ENCODE results near the gene IMPDH1. TPM values are rescaled to one million over a fixed set of nuclear protein-coding genes. Genes with fewer than 3 reads are reported as not detected.
A peak's percentile ranks its signal among the peaks of the same experiment; 100 is the strongest.

IMPDH1 gene
- total and polyA plus RNA-seq, 9 of the 15 experiments (the other 6 are each of a cell fraction or from before 2014, with no cell fraction given): 0.80 to 118 (median 64.3) TPM

DNA sequence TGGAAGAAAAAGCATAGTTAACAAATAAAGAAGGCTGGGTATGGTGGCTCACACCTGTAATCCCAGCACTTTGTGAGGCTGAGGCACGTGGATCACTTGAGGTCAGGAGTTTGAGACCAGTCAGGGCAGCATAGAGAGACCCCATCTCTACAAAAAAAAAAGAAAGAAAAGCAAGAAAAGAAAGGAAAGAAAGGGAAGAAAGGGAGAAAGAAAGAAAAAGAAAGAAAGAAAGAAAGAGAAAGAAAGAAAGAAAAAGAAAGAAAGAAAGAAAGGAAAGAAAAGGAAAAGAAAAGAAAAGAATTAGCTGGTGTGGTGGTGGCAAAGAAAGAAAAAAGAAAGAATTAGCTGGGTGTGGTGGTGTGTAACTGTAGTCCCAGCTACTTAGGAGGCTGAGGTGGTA, 42.8 kb upstream of the IMPDH1 start:
- no peaks in the 10 kb centered on the region for H3K27me3 ChIP-seq (ENCODE audit: control insufficient read depth in 2 of 2, insufficient read depth in 2 of 2, low read length in 2 of 2)
- no peak overlapping the region for H3K4me3 ChIP-seq
- no peak overlapping the region for H3K9ac ChIP-seq (ENCODE audit: insufficient read depth in 1 of 2, low read depth in 2 of 2, low read length in 2 of 2)
- WGBS (ENCODE audit: insufficient coverage, low coverage, missing lambda C conversion rate): 13% methylated on average over 1 of the region's 1 CpG
- no TSS peak for BruUV-seq (replicated peaks)
- DNase-seq (ENCODE audit: extremely low read depth in 1 of 4, low spot score in 3 of 4): no peak
- POLR2A ChIA-PET: interaction anchor here (2.8 kb wide), 1 partner anchor 9 kb away, joined by 12 read pairs; no protein-coding TSS in a partner anchor
- in situ Hi-C loops (cut with MboI): no loop called here
- no peak overlapping the region for H3K4me2 ChIP-seq (ENCODE audit: insufficient read depth, low read length)
- H3K4me1 ChIP-seq (replicated peaks in 1 of 2; ENCODE audit: control insufficient read depth in 2 of 2, insufficient read depth in 2 of 2, low read length in 2 of 2): peaks cover 18 to 22% of the 10 kb centered on the region in 2 experiments; a peak in 4 of 5 replicates
- intact Hi-C loops (cut with micrococcal nuclease): no loop called here
- H3K9me3 ChIP-seq (replicated peaks; ENCODE audit: control insufficient read depth, insufficient read depth, low read depth, low read length): no peaks in the 10 kb centered on the region
- CTCF ChIA-PET (ENCODE audit: low intra/inter-chr PET ratio): no interaction called here
- H4K20me1 ChIP-seq (replicated peaks; ENCODE audit: control insufficient read depth, insufficient read depth, low read length): no peaks in the 10 kb centered on the region
- no peaks in the 10 kb centered on the region for H3K9me1 ChIP-seq (ENCODE audit: control insufficient read depth, insufficient read depth, low read length)
- H3K36me3 ChIP-seq (ENCODE audit: control insufficient read depth, insufficient read depth, low read length): peaks cover 5% of the 10 kb centered on the region; the same call in 1 of the 3 replicates
- ATAC-seq: no peak
- 0 out of 2 replicates have a peak overlapping the region, but pooled peaks have one; percentile 35 for H2AFZ ChIP-seq (ENCODE audit: low read depth, low read length)
- H3K27ac ChIP-seq (ENCODE audit: extremely low read depth, low read depth, low read length): no peak overlapping the region
- H3K79me2 ChIP-seq (ENCODE audit: control insufficient read depth, insufficient read depth, low read length): peaks cover 16% of the 10 kb centered on the region
- no peak for FAIRE-seq
- TF ChIP-seq PCBP2 (IDR thresholded peaks at IDR 0.05; ENCODE audit: low read depth, low read length, poor library complexity, severe bottlenecking): no peak
- no peak for TF ChIP-seq ZBTB7A (IDR thresholded peaks at IDR 0.05; ENCODE audit: borderline replicate concordance, control insufficient read depth, low read depth, low read length)
- TF ChIP-seq, protein P1, sequence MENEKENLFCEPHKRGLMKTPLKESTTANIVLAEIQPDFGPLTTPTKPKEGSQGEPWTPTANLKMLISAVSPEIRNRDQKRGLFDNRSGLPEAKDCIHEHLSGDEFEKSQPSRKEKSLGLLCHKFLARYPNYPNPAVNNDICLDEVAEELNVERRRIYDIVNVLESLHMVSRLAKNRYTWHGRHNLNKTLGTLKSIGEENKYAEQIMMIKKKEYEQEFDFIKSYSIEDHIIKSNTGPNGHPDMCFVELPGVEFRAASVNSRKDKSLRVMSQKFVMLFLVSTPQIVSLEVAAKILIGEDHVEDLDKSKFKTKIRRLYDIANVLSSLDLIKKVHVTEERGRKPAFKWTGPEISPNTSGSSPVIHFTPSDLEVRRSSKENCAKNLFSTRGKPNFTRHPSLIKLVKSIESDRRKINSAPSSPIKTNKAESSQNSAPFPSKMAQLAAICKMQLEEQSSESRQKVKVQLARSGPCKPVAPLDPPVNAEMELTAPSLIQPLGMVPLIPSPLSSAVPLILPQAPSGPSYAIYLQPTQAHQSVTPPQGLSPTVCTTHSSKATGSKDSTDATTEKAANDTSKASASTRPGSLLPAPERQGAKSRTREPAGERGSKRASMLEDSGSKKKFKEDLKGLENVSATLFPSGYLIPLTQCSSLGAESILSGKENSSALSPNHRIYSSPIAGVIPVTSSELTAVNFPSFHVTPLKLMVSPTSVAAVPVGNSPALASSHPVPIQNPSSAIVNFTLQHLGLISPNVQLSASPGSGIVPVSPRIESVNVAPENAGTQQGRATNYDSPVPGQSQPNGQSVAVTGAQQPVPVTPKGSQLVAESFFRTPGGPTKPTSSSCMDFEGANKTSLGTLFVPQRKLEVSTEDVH (IDR thresholded peaks at IDR 0.05; ENCODE audit: low read depth, partially characterized antibody): no peak
- TF ChIP-seq, protein P2, sequence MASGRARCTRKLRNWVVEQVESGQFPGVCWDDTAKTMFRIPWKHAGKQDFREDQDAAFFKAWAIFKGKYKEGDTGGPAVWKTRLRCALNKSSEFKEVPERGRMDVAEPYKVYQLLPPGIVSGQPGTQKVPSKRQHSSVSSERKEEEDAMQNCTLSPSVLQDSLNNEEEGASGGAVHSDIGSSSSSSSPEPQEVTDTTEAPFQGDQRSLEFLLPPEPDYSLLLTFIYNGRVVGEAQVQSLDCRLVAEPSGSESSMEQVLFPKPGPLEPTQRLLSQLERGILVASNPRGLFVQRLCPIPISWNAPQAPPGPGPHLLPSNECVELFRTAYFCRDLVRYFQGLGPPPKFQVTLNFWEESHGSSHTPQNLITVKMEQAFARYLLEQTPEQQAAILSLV (tag; IDR thresholded peaks at IDR 0.05): no peak
- TF ChIP-seq, protein P3, sequence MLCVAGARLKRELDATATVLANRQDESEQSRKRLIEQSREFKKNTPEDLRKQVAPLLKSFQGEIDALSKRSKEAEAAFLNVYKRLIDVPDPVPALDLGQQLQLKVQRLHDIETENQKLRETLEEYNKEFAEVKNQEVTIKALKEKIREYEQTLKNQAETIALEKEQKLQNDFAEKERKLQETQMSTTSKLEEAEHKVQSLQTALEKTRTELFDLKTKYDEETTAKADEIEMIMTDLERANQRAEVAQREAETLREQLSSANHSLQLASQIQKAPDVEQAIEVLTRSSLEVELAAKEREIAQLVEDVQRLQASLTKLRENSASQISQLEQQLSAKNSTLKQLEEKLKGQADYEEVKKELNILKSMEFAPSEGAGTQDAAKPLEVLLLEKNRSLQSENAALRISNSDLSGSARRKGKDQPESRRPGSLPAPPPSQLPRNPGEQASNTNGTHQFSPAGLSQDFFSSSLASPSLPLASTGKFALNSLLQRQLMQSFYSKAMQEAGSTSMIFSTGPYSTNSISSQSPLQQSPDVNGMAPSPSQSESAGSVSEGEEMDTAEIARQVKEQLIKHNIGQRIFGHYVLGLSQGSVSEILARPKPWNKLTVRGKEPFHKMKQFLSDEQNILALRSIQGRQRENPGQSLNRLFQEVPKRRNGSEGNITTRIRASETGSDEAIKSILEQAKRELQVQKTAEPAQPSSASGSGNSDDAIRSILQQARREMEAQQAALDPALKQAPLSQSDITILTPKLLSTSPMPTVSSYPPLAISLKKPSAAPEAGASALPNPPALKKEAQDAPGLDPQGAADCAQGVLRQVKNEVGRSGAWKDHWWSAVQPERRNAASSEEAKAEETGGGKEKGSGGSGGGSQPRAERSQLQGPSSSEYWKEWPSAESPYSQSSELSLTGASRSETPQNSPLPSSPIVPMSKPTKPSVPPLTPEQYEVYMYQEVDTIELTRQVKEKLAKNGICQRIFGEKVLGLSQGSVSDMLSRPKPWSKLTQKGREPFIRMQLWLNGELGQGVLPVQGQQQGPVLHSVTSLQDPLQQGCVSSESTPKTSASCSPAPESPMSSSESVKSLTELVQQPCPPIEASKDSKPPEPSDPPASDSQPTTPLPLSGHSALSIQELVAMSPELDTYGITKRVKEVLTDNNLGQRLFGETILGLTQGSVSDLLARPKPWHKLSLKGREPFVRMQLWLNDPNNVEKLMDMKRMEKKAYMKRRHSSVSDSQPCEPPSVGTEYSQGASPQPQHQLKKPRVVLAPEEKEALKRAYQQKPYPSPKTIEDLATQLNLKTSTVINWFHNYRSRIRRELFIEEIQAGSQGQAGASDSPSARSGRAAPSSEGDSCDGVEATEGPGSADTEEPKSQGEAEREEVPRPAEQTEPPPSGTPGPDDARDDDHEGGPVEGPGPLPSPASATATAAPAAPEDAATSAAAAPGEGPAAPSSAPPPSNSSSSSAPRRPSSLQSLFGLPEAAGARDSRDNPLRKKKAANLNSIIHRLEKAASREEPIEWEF (CRISPR knock-in tag; IDR thresholded peaks at IDR 0.05): no peak
- TF ChIP-seq MTA2 (IDR thresholded peaks at IDR 0.05; ENCODE audit: low read depth): peak; percentile 32; the same call in 1 of the 2 replicates
- 0 out of 2 replicates have a peak, but pooled peaks have one; percentile 33 for TF ChIP-seq SMARCA5 (IDR thresholded peaks at IDR 0.05)
- TF ChIP-seq ZNF780A (CRISPR knock-in tag; IDR thresholded peaks at IDR 0.05): no peak
- TF ChIP-seq, protein P4, sequence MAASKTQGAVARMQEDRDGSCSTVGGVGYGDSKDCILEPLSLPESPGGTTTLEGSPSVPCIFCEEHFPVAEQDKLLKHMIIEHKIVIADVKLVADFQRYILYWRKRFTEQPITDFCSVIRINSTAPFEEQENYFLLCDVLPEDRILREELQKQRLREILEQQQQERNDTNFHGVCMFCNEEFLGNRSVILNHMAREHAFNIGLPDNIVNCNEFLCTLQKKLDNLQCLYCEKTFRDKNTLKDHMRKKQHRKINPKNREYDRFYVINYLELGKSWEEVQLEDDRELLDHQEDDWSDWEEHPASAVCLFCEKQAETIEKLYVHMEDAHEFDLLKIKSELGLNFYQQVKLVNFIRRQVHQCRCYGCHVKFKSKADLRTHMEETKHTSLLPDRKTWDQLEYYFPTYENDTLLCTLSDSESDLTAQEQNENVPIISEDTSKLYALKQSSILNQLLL (CRISPR knock-in tag; IDR thresholded peaks at IDR 0.05; ENCODE audit: borderline replicate concordance): no peak
- TF ChIP-seq, protein P5, sequence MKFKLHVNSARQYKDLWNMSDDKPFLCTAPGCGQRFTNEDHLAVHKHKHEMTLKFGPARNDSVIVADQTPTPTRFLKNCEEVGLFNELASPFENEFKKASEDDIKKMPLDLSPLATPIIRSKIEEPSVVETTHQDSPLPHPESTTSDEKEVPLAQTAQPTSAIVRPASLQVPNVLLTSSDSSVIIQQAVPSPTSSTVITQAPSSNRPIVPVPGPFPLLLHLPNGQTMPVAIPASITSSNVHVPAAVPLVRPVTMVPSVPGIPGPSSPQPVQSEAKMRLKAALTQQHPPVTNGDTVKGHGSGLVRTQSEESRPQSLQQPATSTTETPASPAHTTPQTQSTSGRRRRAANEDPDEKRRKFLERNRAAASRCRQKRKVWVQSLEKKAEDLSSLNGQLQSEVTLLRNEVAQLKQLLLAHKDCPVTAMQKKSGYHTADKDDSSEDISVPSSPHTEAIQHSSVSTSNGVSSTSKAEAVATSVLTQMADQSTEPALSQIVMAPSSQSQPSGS (CRISPR knock-in tag; IDR thresholded peaks at IDR 0.05): no peak
